ENCODE results near the gene CNTNAP2.

DNA sequence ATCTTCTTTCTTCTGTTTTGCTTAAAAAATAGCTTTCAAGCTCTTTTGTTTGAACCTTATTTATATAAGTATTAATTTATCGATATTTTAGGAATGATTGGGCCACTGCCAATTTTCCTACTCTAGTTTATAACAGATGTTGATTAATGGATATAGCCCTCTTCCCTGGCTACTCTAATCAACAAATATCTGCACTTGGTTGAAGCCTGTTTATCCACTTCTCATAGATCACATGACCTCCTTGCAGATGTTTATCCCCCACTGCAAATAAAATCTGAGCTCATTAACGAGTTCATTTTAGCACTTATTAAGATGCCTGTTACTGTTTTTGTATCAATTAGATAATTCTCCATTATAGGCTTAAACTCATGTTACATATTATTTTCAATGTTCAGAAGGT, 715.3 kb downstream of the CNTNAP2 start:
- TF ChIP-seq ZNF274 (IDR thresholded peaks at IDR 0.05; ENCODE audit: low read depth, low read length) (no peak), YY1 (IDR thresholded peaks at IDR 0.05; ENCODE audit: insufficient read depth, insufficient read length) (no peak), SUZ12 (IDR thresholded peaks at IDR 0.05; ENCODE audit: extremely low read depth, insufficient read depth, insufficient read length) (no peak)
